ENCODE data around the gene HOTAIR. TPM values are rescaled to one million over a fixed set of nuclear protein-coding genes. Genes with fewer than 3 reads are reported as not detected.

Gene HOTAIR
- polyA plus RNA-seq, 3 donors: not detected

DNA sequence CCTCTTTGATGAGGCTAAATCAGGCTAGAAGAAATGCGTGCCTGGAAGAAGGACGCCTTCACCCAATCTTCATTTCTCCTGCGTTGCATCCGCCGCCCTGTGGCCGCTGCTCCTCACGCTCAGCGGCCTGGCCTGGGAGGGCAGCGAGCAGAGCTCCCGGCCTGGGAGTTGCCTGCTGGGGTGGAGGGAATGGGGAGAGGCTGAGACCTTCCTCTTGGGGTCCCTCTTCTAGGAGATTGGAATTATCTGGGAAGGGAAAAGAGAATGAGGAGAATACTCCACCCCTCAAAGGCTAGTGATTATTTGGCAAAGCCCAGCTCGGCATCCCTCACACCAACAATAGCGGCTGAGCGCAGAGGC is 22.4 kb downstream of the HOTAIR start:
- Histone ChIP-seq H3K36me3 (replicated peaks in 1 of 2; ENCODE audit: control insufficient read depth in 1 of 2, insufficient read depth in 2 of 2, low read length in 2 of 2) (no peaks in the 10 kb centered on the region), H3K27ac (ENCODE audit: low read depth in 1 of 2, low read length in 2 of 2) (no peak overlapping the region), H3K9me3 (replicated peaks in 1 of 2; ENCODE audit: control insufficient read depth in 1 of 2, insufficient read depth in 1 of 2, low read length in 2 of 2) (peaks cover 3 to 86% of the 10 kb centered on the region in 2 donors), H3K4me1 (ENCODE audit: control insufficient read depth in 1 of 2, insufficient read depth in 2 of 2, low read length in 2 of 2) (no peaks in the 10 kb centered on the region), H3K4me3 (replicated peaks in 1 of 3; ENCODE audit: low read depth in 2 of 3, low read length in 3 of 3) (no peak overlapping the region), H3K9ac (ENCODE audit: insufficient read depth, low read length, poor library complexity, severe bottlenecking) (no peak overlapping the region), H4K20me1 (ENCODE audit: insufficient read depth, low read length) (no peaks in the 10 kb centered on the region), H3K27me3 (ENCODE audit: control insufficient read depth in 2 of 2, insufficient read depth in 2 of 2, low read length in 2 of 2) (peaks cover 92 to 99% of the 10 kb centered on the region in 2 donors), H3K4me2 (replicated peaks; ENCODE audit: extremely low read depth, low read length, poor library complexity, severe bottlenecking) (no peak overlapping the region), H2AFZ (ENCODE audit: insufficient read depth, low read depth, low read length, poor library complexity, severe bottlenecking) (no peak overlapping the region), H3K79me2 (ENCODE audit: insufficient read depth, low read length) (no peaks in the 10 kb centered on the region)
- Mint-ChIP-seq H3K36me3 (peaks cover 2 to 12% of the 10 kb centered on the region in 2 donors), H3K4me1 (peaks cover 6% of the 10 kb centered on the region), H3K9me3 (peaks cover 0 to 57% (median 23%) of the 10 kb centered on the region in 7 donors), H3K27ac (no peak overlapping the region), H3K4me3 (peak overlapping the region in 1 of 2 donors; percentile 62), H3K27me3 (ENCODE audit: low read depth in 3 of 3) (peaks cover 97 to 99% (median 97%) of the 10 kb centered on the region in 3 donors)
- no peak for DNase-seq
- TF ChIP-seq, protein P1, sequence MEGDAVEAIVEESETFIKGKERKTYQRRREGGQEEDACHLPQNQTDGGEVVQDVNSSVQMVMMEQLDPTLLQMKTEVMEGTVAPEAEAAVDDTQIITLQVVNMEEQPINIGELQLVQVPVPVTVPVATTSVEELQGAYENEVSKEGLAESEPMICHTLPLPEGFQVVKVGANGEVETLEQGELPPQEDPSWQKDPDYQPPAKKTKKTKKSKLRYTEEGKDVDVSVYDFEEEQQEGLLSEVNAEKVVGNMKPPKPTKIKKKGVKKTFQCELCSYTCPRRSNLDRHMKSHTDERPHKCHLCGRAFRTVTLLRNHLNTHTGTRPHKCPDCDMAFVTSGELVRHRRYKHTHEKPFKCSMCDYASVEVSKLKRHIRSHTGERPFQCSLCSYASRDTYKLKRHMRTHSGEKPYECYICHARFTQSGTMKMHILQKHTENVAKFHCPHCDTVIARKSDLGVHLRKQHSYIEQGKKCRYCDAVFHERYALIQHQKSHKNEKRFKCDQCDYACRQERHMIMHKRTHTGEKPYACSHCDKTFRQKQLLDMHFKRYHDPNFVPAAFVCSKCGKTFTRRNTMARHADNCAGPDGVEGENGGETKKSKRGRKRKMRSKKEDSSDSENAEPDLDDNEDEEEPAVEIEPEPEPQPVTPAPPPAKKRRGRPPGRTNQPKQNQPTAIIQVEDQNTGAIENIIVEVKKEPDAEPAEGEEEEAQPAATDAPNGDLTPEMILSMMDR (IDR thresholded peaks at IDR 0.05): no peak
- 5% methylated on average over 6 of the region's 13 CpGs for WGBS (ENCODE audit: insufficient coverage)
- intact Hi-C loops (cut with micrococcal nuclease): loop anchor here in 1 of 2 donors (5.0 kb wide), 1 partner anchor 45 kb away; no protein-coding TSS in a partner anchor

DNA sequence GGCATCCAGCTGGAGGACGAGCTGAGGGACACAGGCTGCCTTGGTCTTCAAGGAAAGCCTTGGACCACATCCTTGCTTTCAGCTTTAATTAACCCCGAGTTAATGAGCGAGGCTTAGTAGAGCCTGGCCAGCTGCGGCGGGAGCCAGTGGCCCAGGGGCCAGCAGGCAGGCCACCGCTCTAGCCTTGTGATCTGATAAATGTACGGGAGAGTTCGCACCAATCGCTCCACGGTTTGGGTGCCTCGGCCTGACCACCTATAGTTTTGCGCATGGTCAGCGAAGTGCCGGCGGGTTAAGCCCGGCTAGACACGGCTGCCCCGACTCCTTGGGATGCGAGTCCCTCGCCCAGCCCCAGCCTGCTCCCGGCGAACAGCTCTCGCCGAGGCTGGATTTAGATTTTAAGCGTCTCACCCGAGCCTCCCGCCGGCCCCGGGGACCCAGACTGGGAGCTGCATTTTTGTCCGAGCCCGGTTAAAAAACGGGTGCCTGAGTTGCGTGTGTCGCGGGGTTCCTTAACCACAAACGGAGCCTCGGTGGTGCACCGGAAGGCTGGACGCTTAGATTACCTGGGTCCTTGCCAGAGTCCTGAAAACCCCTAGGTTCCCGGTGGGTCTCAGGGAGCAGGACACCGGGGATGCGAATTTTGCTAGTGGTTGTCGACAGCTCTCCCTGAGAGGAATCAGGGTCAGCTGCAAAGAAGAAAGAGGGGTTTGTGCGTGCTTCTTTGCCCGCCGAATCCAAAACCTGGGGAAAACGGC is 23.0 kb downstream of the HOTAIR start:
- Mint-ChIP-seq H3K36me3 (peaks cover 2 to 12% of the 10 kb centered on the region in 2 donors), H3K27ac (no peak overlapping the region), H3K9me3 (peaks cover 0 to 52% (median 23%) of the 10 kb centered on the region in 7 donors), H3K4me1 (peaks cover 6% of the 10 kb centered on the region), H3K27me3 (ENCODE audit: low read depth in 3 of 3) (peaks cover 97 to 99% (median 97%) of the 10 kb centered on the region in 3 donors), H3K4me3 (peak overlapping the region in 1 of 2 donors; percentile 62)
- Histone ChIP-seq H3K9me3 (replicated peaks in 1 of 2; ENCODE audit: control insufficient read depth in 1 of 2, insufficient read depth in 1 of 2, low read length in 2 of 2) (peaks cover 3 to 83% of the 10 kb centered on the region in 2 donors), H3K79me2 (ENCODE audit: insufficient read depth, low read length) (no peaks in the 10 kb centered on the region), H3K4me2 (replicated peaks; ENCODE audit: extremely low read depth, low read length, poor library complexity, severe bottlenecking) (no peak overlapping the region), H3K36me3 (replicated peaks in 1 of 2; ENCODE audit: control insufficient read depth in 1 of 2, insufficient read depth in 2 of 2, low read length in 2 of 2) (no peaks in the 10 kb centered on the region), H3K4me1 (ENCODE audit: control insufficient read depth in 1 of 2, insufficient read depth in 2 of 2, low read length in 2 of 2) (no peaks in the 10 kb centered on the region), H3K9ac (ENCODE audit: insufficient read depth, low read length, poor library complexity, severe bottlenecking) (no peak overlapping the region), H3K27me3 (ENCODE audit: control insufficient read depth in 2 of 2, insufficient read depth in 2 of 2, low read length in 2 of 2) (peaks cover 90 to 99% of the 10 kb centered on the region in 2 donors), H4K20me1 (ENCODE audit: insufficient read depth, low read length) (no peaks in the 10 kb centered on the region), H3K4me3 (replicated peaks in 1 of 3; ENCODE audit: low read depth in 2 of 3, low read length in 3 of 3) (no peak overlapping the region), H3K27ac (ENCODE audit: low read depth in 1 of 2, low read length in 2 of 2) (no peak overlapping the region), H2AFZ (ENCODE audit: insufficient read depth, low read depth, low read length, poor library complexity, severe bottlenecking) (no peak overlapping the region)
- no peak for DNase-seq
- TF ChIP-seq, protein P1 (IDR thresholded peaks at IDR 0.05): no peak
- intact Hi-C loops (cut with micrococcal nuclease): loop anchor here in 1 of 2 donors (5.0 kb wide), 1 partner anchor 46 kb away; no protein-coding TSS in a partner anchor
- WGBS (ENCODE audit: insufficient coverage): 4% methylated on average over 47 of the region's 47 CpGs
